GM18498 (cell line): ENCODE measurements around the gene CAMK1D.
"Not testable (repeated sequence)": the region's sequence is repeated elsewhere in the genome, so short reads cannot be mapped to it uniquely, and the experiment has no call there.

Source experiments
- ATAC-seq: cut with Tn5 transposase; IDR thresholded peaks from one replicate; pipeline ENCODE4 v1.9.1; 2021; ENCODE audit warnings: mild to moderate bottlenecking, moderate library complexity; ENCODE audit not compliant: unreplicated experiment

CAMK1D gene

GRCh38 chr10:12835709-12836108 is 486.4 kb downstream of the CAMK1D start:
- ATAC-seq = no peak

GRCh38 chr10:12838366-12838765 is 489.0 kb downstream of the CAMK1D start:
- no peak for ATAC-seq

GRCh38 chr10:12838995-12839927 is 489.9 kb downstream of the CAMK1D start:
- ATAC-seq = no peak

GRCh38 chr10:12839941-12840611 is 490.7 kb downstream of the CAMK1D start:
- no peak for ATAC-seq

- ATAC-seq = no peak
These were observed 492.1 kb downstream of the CAMK1D start for GRCh38 chr10:12841426-12841825.

GRCh38 chr10:12841826-12842225 is 492.5 kb downstream of the CAMK1D start:
- no peak for ATAC-seq

GRCh38 chr10:12842310-12842709 is 493.0 kb downstream of the CAMK1D start:
- no peak for ATAC-seq

GRCh38 chr10:12843296-12843945 is 494.1 kb downstream of the CAMK1D start:
- ATAC-seq = no peak

- ATAC-seq = no peak
These were observed 495.6 kb downstream of the CAMK1D start for GRCh38 chr10:12844811-12845483.

- ATAC-seq = no peak
These were observed 497.4 kb downstream of the CAMK1D start for GRCh38 chr10:12846718-12847117.

GRCh38 chr10:12847361-12847975 is 498.1 kb downstream of the CAMK1D start:
- ATAC-seq = no peak

GRCh38 chr10:12848439-12849173 is 499.3 kb downstream of the CAMK1D start:
- ATAC-seq = no peak

GRCh38 chr10:12849319-12850181 is 500.2 kb downstream of the CAMK1D start:
- no peak for ATAC-seq

- no peak for ATAC-seq
These were observed 503.3 kb downstream of the CAMK1D start for GRCh38 chr10:12852687-12853086.

- ATAC-seq = no peak
These were observed 505.6 kb downstream of the CAMK1D start for GRCh38 chr10:12854988-12855387.

- no peak for ATAC-seq
These were observed 513.1 kb downstream of the CAMK1D start for GRCh38 chr10:12862459-12862858.

GRCh38 chr10:12865515-12865914 is 516.2 kb downstream of the CAMK1D start:
- not testable (repeated sequence) for ATAC-seq

GRCh38 chr10:12868229-12868628 is 518.9 kb downstream of the CAMK1D start:
- ATAC-seq = no peak

GRCh38 chr10:12869427-12869826 is 520.1 kb downstream of the CAMK1D start:
- ATAC-seq = no peak
